Limb (tissue), 2 donors: Measurements from ENCODE around the gene FGL2.
"Not testable (repeated sequence)": the region's sequence is repeated elsewhere in the genome, so short reads cannot be mapped to it uniquely, and the experiment has no call there.

Experiments used
- DNase-seq, 2 donors: peaks; one replicate each; pipeline ENCODE4 v3.0.0-alpha.2; 2016; ENCODE audit errors: extremely low spot score in 2 of 2

The FGL2 gene

GRCh38 chr7:77157034-77157433 lies 42.6 kb downstream of the FGL2 start:
- not testable (repeated sequence) for DNase-seq

- DNase-seq, result not testable (repeated sequence)
Observed at GRCh38 chr7:77155601-77156377, 43.8 kb downstream of the FGL2 start.

- peak in 1 of 2 donors; percentile 24 for DNase-seq
Observed at GRCh38 chr7:77154917-77155464, 44.6 kb downstream of the FGL2 start.

GRCh38 chr7:77152232-77152631 lies 47.4 kb downstream of the FGL2 start:
- DNase-seq, result not testable (repeated sequence)
